IgD-negative memory B cell (primary cell): ENCODE measurements around the gene ACKR3. TPM values are rescaled to one million over a fixed set of nuclear protein-coding genes. Genes with fewer than 3 reads are reported as not detected.

Experiments
- H3K27ac Mint-ChIP-seq, 3 donors: one replicate each; pipeline ENCODE4 v1.8.0; 2020 to 2022; ENCODE audit warnings: mild to moderate bottlenecking in 3 of 3, mixed read lengths in 3 of 3, moderate library complexity in 1 of 3
- H3K27me3 Mint-ChIP-seq: one replicate; pipeline ENCODE4 v1.8.0; 2021; ENCODE audit warnings: mixed read lengths
- H3K36me3 Mint-ChIP-seq: one replicate; pipeline ENCODE4 v1.8.0; 2020; ENCODE audit warnings: mild to moderate bottlenecking, mixed read lengths
- H3K4me1 Mint-ChIP-seq, 3 donors: one replicate each; pipeline ENCODE4 v1.8.0; 2020 to 2022; ENCODE audit warnings: mixed read lengths in 3 of 3, mild to moderate bottlenecking in 1 of 3
- H3K4me3 Mint-ChIP-seq, 4 donors: one replicate each; pipeline ENCODE4 v1.8.0; 2020 to 2022; ENCODE audit warnings: mild to moderate bottlenecking in 4 of 4, mixed read lengths in 4 of 4, moderate library complexity in 3 of 4
- H3K9me3 Mint-ChIP-seq, 3 donors: one replicate each; pipeline ENCODE4 v1.8.0; 2020 to 2021; ENCODE audit warnings: mixed read lengths in 3 of 3, mild to moderate bottlenecking in 1 of 3
- polyA plus RNA-seq: library from polyadenylated mRNA; unstranded; fragments of 300-500 nt; fragmentation: Illumina TruSeq; gene quantifications from one replicate; pipeline ENCODE4 v1.2.3, GENCODE V29; 2021

The ACKR3 gene
- polyA plus RNA-seq, 1 donor from 2014 or later, result 1.4 TPM

DNA sequence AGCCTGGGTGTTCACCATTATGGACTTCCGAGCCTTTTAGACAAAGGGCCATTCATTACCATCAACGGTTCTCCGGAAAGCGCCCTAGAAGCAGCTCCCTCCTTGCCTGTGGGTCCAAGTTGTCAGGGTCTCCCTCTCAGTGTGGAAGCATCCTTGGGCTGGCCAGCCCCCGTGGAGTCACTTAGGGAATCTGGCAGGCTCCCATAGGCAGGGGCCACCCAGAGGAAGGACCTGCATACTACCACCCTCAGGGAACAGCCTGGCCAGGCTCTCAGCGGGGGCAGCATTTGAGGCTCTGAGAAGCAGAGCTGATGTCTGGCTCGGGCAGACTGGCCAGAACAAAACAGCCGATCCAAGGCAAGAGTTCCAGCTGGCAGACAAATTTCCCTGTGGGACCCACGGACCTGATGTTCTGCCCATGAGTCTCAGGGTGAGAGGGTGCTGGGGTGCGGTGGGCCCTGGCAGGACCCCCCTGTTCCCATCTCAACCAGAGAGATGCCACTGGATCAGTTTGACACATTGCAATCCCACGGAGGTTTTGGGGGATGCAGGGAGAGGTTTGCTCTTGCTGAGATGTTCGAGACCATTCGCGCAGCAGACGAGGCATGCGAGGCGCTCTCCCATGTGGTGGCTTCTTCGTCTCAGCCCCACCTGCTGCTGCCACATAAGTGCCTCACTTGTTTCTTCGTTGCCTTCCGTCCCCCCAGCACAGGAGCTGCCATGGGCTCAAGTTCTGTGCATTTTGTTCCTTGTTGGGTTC, 56.9 kb downstream of the ACKR3 start:
- H3K9me3 Mint-ChIP-seq, result no peaks in the 10 kb centered on the region
- H3K27me3 Mint-ChIP-seq, result no peaks in the 10 kb centered on the region
- peaks cover 0 to 2% (median 0%) of the 10 kb centered on the region in 3 donors for H3K4me1 Mint-ChIP-seq
- H3K27ac Mint-ChIP-seq, result no peak overlapping the region
- no peaks in the 10 kb centered on the region for H3K36me3 Mint-ChIP-seq
- H3K4me3 Mint-ChIP-seq, result no peak overlapping the region

DNA sequence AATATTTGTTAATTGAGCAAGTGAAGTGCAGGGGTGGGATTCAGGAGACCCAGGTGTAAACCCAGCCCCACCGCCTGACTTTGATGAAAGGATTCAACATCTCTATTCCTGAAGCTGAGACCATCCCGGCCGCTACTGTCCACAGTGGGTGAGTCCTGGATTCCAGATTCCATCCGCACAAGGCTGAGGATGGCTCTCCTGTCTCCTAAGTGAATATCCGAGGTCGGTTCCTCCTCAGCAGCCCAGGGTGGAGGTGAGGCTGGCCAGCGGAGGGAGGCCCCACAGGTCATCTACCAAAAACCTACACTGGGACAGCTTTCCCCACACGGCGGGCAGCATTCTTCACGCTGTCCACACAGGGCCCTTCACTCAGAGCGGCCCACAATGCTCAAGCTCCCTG, 57.6 kb downstream of the ACKR3 start:
- H3K4me1 Mint-ChIP-seq, result peaks cover 0 to 1% (median 0%) of the 10 kb centered on the region in 3 donors
- H3K36me3 Mint-ChIP-seq, result no peaks in the 10 kb centered on the region
- no peaks in the 10 kb centered on the region for H3K27me3 Mint-ChIP-seq
- no peaks in the 10 kb centered on the region for H3K9me3 Mint-ChIP-seq
- no peak overlapping the region for H3K27ac Mint-ChIP-seq
- H3K4me3 Mint-ChIP-seq, result no peak overlapping the region

GRCh38 chr2:236627841-236628240, 58.2 kb downstream of the ACKR3 start:
- H3K27ac Mint-ChIP-seq, result no peak overlapping the region
- no peak overlapping the region for H3K4me3 Mint-ChIP-seq
- no peaks in the 10 kb centered on the region for H3K9me3 Mint-ChIP-seq
- H3K4me1 Mint-ChIP-seq, result no peaks in the 10 kb centered on the region
- H3K27me3 Mint-ChIP-seq, result peaks cover 3% of the 10 kb centered on the region
- H3K36me3 Mint-ChIP-seq, result no peaks in the 10 kb centered on the region

- H3K4me1 Mint-ChIP-seq, result no peaks in the 10 kb centered on the region
- peaks cover 4% of the 10 kb centered on the region for H3K27me3 Mint-ChIP-seq
- no peak overlapping the region for H3K27ac Mint-ChIP-seq
- H3K9me3 Mint-ChIP-seq, result no peaks in the 10 kb centered on the region
- no peaks in the 10 kb centered on the region for H3K36me3 Mint-ChIP-seq
- H3K4me3 Mint-ChIP-seq, result no peak overlapping the region
Measured at GRCh38 chr2:236628256-236628901, 58.8 kb downstream of the ACKR3 start.

DNA sequence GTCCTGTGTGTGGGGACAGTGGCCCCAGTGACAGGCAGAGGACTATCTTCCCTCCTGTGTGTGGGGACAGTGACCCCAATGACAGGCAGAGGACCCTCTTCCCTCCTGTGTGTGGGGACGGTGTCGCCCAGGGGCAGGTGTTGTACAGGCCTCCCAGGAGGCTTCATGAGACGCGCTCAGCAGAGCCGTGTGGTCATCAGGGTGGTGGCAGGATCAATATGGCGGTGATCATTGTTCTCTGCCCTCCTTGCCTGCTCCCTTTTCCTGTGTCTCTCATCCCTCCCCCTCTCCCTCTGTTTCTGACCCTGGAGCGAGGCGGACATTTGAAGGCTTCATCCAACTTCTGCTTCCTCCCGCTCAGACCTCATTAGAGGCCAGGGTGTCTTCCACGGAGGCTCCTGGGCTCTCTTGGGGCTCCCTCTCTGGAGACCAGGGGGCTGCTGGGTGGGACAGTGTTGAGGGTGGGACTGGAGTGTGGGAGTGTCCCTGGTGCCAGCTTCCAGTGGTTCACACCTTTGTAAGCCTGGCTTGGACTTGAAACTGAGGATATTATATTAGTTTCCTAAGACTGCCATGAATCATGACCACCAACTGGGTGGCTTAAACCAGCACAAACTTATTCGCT, 59.5 kb downstream of the ACKR3 start:
- H3K27ac Mint-ChIP-seq, result no peak overlapping the region
- H3K9me3 Mint-ChIP-seq, result no peaks in the 10 kb centered on the region
- H3K4me3 Mint-ChIP-seq, result no peak overlapping the region
- H3K36me3 Mint-ChIP-seq, result no peaks in the 10 kb centered on the region
- no peaks in the 10 kb centered on the region for H3K4me1 Mint-ChIP-seq
- peaks cover 4% of the 10 kb centered on the region for H3K27me3 Mint-ChIP-seq

- Mint-ChIP-seq H3K4me1 (no peaks in the 10 kb centered on the region), H3K9me3 (no peaks in the 10 kb centered on the region), H3K27ac (no peak overlapping the region), H3K27me3 (peaks cover 4% of the 10 kb centered on the region), H3K4me3 (no peak overlapping the region), H3K36me3 (no peaks in the 10 kb centered on the region)
Measured at GRCh38 chr2:236629961-236630872, 60.6 kb downstream of the ACKR3 start.

DNA sequence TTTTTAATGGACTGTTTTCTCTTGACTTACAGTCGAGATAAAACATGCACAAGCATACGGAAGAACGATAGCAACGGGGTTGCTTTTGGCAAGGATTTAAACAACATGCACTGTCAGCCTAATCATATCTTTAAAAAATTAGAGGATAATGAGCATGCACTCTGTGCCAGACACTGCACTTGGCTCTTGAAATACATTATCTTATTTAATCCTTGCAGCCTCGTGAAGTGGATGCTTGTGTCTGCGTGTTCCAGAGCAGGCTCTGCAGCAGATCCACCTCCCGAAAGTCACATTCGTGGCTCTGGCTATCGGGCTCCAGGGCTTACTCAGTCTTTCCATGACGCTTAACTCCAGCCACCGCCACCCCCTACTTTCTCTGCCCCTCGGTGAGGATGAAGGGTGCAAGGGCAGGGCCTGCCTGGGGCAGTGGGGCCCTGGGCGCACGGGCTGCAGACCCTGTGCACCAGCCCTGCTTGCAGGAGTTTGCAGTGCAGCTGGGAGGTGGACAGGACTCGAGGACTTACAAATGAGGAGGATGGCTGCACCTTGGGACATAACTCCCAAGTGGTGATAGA, 61.7 kb downstream of the ACKR3 start:
- no peak overlapping the region for H3K4me3 Mint-ChIP-seq
- H3K36me3 Mint-ChIP-seq, result no peaks in the 10 kb centered on the region
- H3K4me1 Mint-ChIP-seq, result no peaks in the 10 kb centered on the region
- no peak overlapping the region for H3K27ac Mint-ChIP-seq
- H3K27me3 Mint-ChIP-seq, result peaks cover 4% of the 10 kb centered on the region
- H3K9me3 Mint-ChIP-seq, result no peaks in the 10 kb centered on the region

DNA sequence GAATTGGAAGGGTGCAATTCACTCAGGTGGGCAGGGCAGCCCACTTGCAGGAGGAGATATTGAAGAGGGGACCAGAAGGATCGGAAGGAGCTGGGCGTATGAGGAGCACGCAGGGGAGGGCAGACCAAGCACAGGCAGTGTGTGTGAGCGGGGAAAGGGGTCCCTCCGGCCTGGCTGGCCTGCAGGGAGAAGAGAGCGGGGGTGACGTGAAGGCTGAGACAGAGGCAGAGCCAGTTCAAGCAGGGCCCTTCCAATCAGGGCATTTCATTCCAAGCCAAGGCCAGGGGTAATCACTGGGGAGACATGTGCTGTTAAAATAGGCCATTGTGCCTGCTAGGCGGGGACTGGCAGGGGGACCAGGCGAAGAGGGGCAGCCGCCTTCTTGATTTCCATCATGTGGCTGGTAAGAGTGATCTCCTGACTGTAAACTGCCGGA, 62.2 kb downstream of the ACKR3 start:
- Mint-ChIP-seq H3K27ac (no peak overlapping the region), H3K9me3 (no peaks in the 10 kb centered on the region), H3K36me3 (no peaks in the 10 kb centered on the region), H3K4me3 (no peak overlapping the region), H3K4me1 (no peaks in the 10 kb centered on the region), H3K27me3 (peaks cover 4% of the 10 kb centered on the region)
